ENCODE measurements around the gene PPM1J. TPM values are rescaled to one million over a fixed set of nuclear protein-coding genes. Genes with fewer than 3 reads are reported as not detected.
A peak's percentile ranks its signal among the peaks of the same experiment; 100 is the strongest.

The PPM1J gene
- polyA plus RNA-seq, 3 donors: 0.28 to 0.75 (median 0.69) TPM

DNA sequence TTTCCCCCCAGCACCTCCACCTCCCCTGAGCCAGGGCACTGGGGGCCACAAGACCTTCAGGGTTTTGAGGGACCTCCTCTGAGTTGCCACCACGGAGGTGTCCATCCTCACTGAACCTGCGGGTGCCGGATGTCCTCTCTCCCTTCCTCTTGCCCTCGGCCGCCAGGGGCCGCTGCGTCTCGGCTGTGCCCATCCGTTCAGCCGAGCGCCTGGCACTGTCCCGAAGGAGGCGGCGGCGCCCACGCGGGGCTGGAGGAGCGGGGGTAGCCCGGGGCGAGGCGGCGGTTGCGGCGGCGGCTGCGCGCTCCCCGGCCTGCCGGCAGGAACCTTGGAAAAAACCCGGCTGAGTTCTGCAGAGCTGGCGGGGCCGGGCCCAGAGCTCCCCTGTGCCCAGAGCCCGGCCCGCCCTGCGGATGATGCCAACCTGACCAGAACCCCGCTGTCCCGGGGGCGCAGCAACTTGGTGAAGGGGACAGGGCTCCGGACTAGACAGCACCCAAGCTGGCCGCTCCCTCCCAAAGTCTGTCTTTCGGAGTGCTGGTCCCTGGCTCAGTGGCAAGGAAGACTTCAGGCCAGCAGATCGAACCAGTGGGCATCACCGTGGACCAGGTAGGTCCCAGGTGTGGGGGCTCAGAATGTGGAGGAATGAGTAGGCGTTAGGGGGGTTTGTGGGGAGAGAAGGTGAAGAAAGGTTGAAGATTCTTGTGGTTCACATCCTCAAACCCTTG, 3.7 kb upstream of the PPM1J start:
- peak overlapping the region; percentile 37 for H3K4me2 ChIP-seq (replicated peaks; ENCODE audit: extremely low read depth, low read length, poor library complexity, severe bottlenecking)
- no peaks in the 10 kb centered on the region for H3K36me3 ChIP-seq (replicated peaks in 1 of 2; ENCODE audit: control insufficient read depth in 1 of 2, insufficient read depth in 2 of 2, low read length in 2 of 2)
- no peaks in the 10 kb centered on the region for H3K9me3 Mint-ChIP-seq
- H4K20me1 ChIP-seq (ENCODE audit: insufficient read depth, low read length): no peaks in the 10 kb centered on the region
- H3K9me3 ChIP-seq (replicated peaks in 1 of 2; ENCODE audit: control insufficient read depth in 1 of 2, insufficient read depth in 1 of 2, low read length in 2 of 2): no peaks in the 10 kb centered on the region
- H3K27ac ChIP-seq (ENCODE audit: low read depth in 1 of 2, low read length in 2 of 2): no peak overlapping the region
- TF ChIP-seq, protein P1, sequence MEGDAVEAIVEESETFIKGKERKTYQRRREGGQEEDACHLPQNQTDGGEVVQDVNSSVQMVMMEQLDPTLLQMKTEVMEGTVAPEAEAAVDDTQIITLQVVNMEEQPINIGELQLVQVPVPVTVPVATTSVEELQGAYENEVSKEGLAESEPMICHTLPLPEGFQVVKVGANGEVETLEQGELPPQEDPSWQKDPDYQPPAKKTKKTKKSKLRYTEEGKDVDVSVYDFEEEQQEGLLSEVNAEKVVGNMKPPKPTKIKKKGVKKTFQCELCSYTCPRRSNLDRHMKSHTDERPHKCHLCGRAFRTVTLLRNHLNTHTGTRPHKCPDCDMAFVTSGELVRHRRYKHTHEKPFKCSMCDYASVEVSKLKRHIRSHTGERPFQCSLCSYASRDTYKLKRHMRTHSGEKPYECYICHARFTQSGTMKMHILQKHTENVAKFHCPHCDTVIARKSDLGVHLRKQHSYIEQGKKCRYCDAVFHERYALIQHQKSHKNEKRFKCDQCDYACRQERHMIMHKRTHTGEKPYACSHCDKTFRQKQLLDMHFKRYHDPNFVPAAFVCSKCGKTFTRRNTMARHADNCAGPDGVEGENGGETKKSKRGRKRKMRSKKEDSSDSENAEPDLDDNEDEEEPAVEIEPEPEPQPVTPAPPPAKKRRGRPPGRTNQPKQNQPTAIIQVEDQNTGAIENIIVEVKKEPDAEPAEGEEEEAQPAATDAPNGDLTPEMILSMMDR (IDR thresholded peaks at IDR 0.05): peak; percentile 92
- H2AFZ ChIP-seq (ENCODE audit: insufficient read depth, low read depth, low read length, poor library complexity, severe bottlenecking): peak overlapping the region; percentile 40
- no peaks in the 10 kb centered on the region for H3K79me2 ChIP-seq (ENCODE audit: insufficient read depth, low read length)
- peaks cover 15 to 33% (median 20%) of the 10 kb centered on the region in 3 donors for H3K27me3 Mint-ChIP-seq (ENCODE audit: low read depth in 3 of 3)
- intact Hi-C loops (cut with micrococcal nuclease): loop anchor here (5.0 to 10.0 kb wide), 5 partner anchors 88 to 1566 kb away; partner anchors contain the start of genes LRIG2 (in 1 of the 2) and SLC16A1 (in 1 of the 2)
- no peak overlapping the region for H3K4me3 ChIP-seq (replicated peaks in 1 of 3; ENCODE audit: low read depth in 2 of 3, low read length in 3 of 3)
- no peak overlapping the region for H3K27ac Mint-ChIP-seq
- H3K27me3 ChIP-seq (ENCODE audit: control insufficient read depth in 2 of 2, insufficient read depth in 2 of 2, low read length in 2 of 2): peaks cover 0 to 9% of the 10 kb centered on the region in 2 donors
- peak; percentile 57 to 69 (median 65) for DNase-seq
- H3K4me1 ChIP-seq (ENCODE audit: control insufficient read depth in 1 of 2, insufficient read depth in 2 of 2, low read length in 2 of 2): peaks cover 38 to 46% of the 10 kb centered on the region in 2 donors
- 22% methylated on average over 43 of the region's 44 CpGs for WGBS (ENCODE audit: insufficient coverage)
- H3K36me3 Mint-ChIP-seq: peaks cover 0 to 1% of the 10 kb centered on the region in 2 donors
- peaks cover 35% of the 10 kb centered on the region for H3K4me1 Mint-ChIP-seq
- H3K4me3 Mint-ChIP-seq: peak overlapping the region in 1 of 2 donors; percentile 79
- no peak overlapping the region for H3K9ac ChIP-seq (ENCODE audit: insufficient read depth, low read length, poor library complexity, severe bottlenecking)

DNA sequence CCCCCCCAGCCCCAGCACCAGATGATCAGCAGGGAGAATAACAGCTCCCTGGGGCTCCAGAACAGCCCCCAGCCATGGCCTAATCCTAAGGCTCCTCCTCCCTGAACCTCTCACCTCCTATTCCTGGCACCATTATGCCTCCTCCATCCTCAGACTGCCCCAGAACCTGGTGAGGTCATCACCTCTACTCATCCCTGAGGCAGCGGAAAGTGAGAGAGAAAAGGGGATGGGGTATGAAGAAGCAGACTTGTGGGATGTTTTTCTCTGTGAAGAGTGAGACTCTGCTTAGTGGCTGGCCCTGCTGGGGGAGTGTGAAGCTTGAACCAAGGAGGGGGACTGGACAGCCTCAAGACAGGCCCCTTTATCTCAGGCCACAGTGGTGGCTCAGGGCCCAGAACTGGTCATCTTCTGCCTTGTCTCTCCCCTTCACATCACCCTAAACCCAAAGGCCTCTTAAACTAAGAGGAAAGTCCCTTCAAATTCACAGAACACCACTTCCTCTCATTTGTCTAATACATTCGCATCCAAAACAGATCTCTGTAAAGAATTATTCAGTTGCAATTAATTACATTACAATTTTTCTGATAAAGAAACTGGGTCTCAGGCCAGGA, 2.2 kb upstream of the PPM1J start:
- no peaks in the 10 kb centered on the region for H3K9me3 ChIP-seq (replicated peaks in 1 of 2; ENCODE audit: control insufficient read depth in 1 of 2, insufficient read depth in 1 of 2, low read length in 2 of 2)
- TF ChIP-seq, protein P1 (IDR thresholded peaks at IDR 0.05): no peak
- H3K27me3 Mint-ChIP-seq (ENCODE audit: low read depth in 3 of 3): peaks cover 20 to 40% (median 21%) of the 10 kb centered on the region in 3 donors
- no peaks in the 10 kb centered on the region for H3K79me2 ChIP-seq (ENCODE audit: insufficient read depth, low read length)
- no peak overlapping the region for H3K27ac Mint-ChIP-seq
- H3K27me3 ChIP-seq (ENCODE audit: control insufficient read depth in 2 of 2, insufficient read depth in 2 of 2, low read length in 2 of 2): peaks cover 0 to 9% of the 10 kb centered on the region in 2 donors
- peaks cover 0 to 1% of the 10 kb centered on the region in 2 donors for H3K36me3 Mint-ChIP-seq
- peaks cover 35 to 40% of the 10 kb centered on the region in 2 donors for H3K4me1 ChIP-seq (ENCODE audit: control insufficient read depth in 1 of 2, insufficient read depth in 2 of 2, low read length in 2 of 2)
- no peak overlapping the region for H3K4me2 ChIP-seq (replicated peaks; ENCODE audit: extremely low read depth, low read length, poor library complexity, severe bottlenecking)
- intact Hi-C loops (cut with micrococcal nuclease): loop anchor here (2.0 to 10.0 kb wide), 6 partner anchors 87 to 1567 kb away; partner anchors contain the start of genes LRIG2 (in 1 of the 2) and SLC16A1 (in 1 of the 2)
- no peak overlapping the region for H3K9ac ChIP-seq (ENCODE audit: insufficient read depth, low read length, poor library complexity, severe bottlenecking)
- H4K20me1 ChIP-seq (ENCODE audit: insufficient read depth, low read length): no peaks in the 10 kb centered on the region
- H3K36me3 ChIP-seq (replicated peaks in 1 of 2; ENCODE audit: control insufficient read depth in 1 of 2, insufficient read depth in 2 of 2, low read length in 2 of 2): no peaks in the 10 kb centered on the region
- H3K4me3 Mint-ChIP-seq: peak overlapping the region in 1 of 2 donors; percentile 39
- no peak for DNase-seq
- no peak overlapping the region for H3K4me3 ChIP-seq (replicated peaks in 1 of 3; ENCODE audit: low read depth in 2 of 3, low read length in 3 of 3)
- no peaks in the 10 kb centered on the region for H3K9me3 Mint-ChIP-seq
- no peak overlapping the region for H2AFZ ChIP-seq (ENCODE audit: insufficient read depth, low read depth, low read length, poor library complexity, severe bottlenecking)
- peaks cover 30% of the 10 kb centered on the region for H3K4me1 Mint-ChIP-seq
- H3K27ac ChIP-seq (ENCODE audit: low read depth in 1 of 2, low read length in 2 of 2): no peak overlapping the region
- no CpG with 5 or more reads among the region's 2 CpGs for WGBS (ENCODE audit: insufficient coverage)
